GM21423 (cell line): Measurements from ENCODE around the gene LHFPL2.
"Not testable (repeated sequence)": the region's sequence is repeated elsewhere in the genome, so short reads cannot be mapped to it uniquely, and the experiment has no call there.

ENCODE experiments used
- ATAC-seq: cut with Tn5 transposase; IDR thresholded peaks from one replicate; pipeline ENCODE4 v1.9.1; 2021; ENCODE audit warnings: mild to moderate bottlenecking, moderate library complexity; ENCODE audit not compliant: unreplicated experiment

LHFPL2 gene, protein sequence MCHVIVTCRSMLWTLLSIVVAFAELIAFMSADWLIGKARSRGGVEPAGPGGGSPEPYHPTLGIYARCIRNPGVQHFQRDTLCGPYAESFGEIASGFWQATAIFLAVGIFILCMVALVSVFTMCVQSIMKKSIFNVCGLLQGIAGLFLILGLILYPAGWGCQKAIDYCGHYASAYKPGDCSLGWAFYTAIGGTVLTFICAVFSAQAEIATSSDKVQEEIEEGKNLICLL

DNA sequence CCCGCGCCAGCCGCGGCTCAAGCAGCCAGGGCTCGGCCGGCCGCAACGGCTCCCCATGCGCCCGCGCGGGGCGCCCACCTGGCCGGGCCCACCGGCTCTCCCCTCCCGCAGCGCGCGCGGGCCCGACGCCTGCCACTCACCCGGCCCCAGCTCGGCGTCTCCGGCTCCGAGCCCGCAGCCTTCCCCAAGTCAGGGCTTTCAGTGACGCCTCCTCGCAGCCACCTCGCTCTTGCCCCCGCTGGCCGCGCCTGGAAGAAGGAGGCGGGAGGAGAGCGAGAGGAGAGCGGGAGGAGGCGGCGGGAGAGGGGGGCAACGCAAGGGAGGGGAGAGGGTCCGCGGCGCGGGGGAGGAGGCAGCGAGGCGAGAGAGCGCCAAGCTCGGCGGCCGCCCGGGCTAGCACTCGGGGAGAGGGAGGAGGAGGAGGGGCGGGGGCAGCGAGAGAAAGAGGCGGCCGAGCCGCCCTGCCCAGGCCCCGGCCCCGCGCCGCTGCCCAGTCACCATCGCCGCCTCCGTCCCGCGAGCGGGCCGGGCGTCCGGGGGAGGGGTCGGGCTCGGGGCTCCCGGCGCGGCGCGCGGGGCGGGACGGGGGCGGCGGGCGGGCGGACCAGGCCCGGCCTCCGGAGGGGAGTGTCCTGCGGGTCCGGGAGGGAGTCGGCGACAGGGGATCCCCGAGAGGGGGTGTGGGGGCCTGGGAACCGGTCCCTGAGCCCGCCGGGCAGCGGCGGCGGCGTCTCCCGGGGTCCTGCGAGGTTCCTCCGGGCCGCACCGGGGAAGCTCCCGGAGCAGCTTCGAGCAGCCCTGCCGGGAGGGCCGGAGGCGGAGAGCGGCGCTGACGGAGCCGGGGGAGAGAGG, at the start of gene LHFPL2:
LHFPL2 (minus strand) TSS at position 414 of the 852 bp plus-strand sequence. CDS start 138,559 bp downstream, outside the sequence.
- peak; percentile 61 for ATAC-seq

DNA sequence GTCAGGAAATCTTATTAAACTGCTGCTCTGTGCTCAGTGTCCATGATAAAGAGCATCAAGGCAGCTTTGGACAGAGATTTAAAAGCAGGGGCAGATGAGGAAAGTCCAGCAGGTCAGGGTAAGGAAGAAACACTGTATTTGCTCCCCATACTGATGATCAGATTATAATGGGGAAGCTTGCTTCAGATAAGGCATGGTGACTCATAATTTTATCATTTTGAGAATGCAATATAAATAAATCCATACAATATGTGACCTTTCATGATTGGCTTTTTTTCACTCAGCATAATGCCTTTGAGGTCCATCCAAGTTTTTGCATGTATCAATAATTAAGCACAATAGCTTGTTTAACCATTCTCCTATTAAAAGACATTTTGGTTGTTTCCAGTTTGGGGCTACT, 48.1 kb upstream of the LHFPL2 start:
- ATAC-seq, result no peak

DNA sequence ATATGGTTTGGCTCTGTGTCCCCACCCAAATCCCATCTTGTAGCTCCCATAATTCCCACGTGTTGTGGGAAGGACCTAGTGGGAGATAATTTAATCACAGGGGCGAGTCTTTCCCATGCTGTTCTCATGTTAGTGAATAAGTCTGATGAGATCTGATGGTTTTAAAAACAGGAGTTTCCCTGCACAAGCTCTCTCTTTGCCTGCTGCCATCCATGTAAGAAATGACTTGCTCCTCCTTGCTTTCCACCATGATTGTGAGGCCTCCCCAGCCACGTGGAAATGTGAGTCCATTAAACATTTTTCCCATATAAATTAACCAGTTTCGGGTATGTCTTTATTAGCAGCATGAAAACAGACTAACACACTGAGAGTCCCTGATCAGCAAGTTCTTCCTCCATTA, 47.5 kb upstream of the LHFPL2 start:
- not testable (repeated sequence) for ATAC-seq

DNA sequence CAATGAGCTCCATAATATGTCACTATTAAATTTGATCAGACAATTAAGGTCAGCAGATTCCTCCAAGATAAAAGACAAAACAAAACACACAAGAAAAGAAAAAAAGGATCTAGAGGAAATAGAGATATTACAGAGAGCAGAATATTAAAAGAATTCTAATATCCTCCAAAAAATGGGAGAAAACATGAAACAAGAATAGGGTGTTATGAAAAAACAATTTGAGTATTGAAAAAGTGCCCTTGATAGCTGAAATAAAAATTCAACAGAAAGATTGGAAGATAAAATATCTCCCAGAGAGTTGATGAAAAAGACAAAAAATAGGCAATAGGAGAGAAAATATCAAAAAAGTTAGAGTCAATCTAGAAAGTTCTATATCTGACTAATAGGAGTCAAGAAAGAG, 44.8 kb upstream of the LHFPL2 start:
- no peak for ATAC-seq

DNA sequence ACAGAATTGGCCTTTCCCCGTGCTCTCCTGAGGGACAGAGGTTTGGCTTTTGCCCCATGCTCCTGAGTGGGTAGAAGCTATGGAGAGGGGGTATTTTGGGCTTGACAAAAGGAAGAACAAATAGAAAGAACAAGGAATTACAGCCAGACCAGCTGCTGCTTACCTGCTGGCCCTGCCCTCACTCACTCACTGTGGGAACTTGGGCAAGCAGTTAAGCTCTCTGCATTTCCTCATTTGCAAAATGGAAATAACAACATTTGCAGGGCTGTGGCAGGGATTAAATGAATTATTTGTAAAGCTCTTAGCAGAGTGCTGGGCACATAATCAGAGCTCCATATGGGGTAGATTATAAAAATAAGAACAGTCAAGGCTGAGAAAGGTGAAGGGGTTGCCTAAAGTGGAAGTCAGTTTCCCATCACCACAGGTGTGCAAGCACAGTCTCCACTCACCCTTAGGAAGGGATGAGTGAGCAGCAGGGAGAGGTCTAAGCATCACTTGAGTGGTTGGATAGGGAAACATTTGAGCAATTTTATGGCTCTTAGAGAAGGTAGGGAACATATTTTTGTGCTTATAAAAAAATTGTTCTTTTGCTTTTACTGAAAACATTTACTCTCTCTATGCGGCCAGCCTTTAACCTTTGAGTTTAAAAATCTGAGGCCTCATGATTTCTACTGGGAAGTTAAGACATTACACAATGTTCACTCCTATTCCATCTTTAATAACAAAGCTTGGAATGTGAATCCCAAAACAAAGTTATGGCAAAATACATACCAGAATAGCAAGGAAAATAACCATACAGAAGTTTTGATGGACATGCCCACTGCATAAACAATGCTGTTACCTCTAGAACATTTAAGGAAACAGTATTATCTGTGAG, 42.8 kb upstream of the LHFPL2 start:
- no peak for ATAC-seq

DNA sequence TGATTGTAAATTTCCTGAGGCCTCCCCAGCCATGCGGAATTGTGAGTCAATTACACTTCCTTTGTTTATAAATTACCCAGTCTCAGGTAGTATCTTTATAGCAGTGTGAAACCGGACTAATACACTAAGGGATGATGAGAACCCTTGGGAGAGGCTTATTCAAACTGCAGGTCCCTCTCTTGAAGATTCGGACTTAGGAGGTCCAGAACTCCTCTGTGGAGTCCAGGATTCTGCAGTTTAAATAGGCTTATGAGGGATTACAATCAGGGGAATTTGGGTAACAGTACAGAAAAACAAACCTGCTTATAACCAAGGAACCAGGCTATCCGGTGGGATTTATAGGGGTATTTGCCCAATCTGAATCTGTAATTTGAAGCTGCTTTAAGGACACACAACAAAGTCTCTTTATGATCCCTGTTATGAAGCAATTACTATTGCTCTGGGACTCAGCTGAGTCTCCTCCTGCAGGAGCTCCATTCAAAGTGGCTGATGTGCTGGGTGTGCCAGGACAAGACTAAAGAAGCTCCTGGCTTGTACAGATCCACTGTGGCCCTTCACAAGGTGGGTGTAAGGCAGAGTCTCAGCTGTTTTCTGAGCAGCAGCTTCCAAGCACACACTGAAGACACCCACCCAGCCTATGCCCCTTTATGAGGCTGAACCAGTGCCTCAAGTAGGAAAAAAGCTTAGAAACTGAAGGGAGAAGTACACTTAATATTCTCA, 41.8 kb upstream of the LHFPL2 start:
- no peak for ATAC-seq

DNA sequence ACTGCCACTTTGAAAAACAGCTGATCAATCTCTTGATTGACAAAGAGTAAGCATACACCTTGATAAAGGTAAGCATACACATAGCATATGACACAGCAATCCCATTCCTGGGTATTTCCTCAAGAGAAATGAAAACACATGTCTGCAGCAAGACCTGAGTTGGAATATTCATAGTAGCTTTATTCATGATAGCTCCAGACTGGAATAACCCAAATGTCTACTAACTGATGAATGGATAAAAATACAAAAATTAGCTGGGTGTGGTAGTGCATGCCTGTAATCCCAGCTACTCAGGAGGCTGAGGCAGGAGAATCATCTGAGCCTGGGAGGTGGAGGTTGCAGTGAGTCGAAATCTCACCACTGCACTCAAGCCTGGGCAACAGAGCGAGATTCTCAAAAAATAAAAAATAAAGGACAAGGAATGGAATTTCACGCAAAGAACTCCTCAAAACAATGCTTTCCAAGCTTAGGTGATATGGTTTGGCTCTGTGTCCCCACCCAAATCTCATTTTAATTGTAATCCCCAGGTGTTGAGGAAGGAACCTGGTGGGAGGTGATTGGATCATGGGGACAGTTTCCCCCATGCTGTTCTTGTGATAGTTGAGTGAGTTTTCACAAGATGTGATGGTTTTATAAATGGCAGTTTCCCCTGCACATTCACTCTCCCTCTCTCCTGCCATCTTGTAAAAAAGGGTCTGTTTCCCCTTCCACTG, 41.1 kb upstream of the LHFPL2 start:
- no peak for ATAC-seq

DNA sequence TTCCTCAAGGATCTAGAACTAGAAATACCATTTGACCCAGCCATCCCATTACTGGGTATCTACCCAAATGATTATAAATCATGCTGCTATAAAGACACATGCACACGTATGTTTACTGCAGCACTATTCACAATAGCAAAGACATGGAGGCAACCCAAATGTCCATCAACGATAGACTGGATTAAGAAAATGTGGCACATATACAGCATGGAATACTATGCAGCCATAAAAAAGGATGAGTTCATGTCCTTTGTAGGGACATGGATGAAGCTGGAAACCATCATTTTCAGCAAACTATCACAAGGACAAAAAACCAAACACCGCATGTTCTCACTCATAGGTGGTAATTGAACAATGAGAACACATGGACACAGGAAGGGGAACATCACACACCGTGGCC, 38.9 kb upstream of the LHFPL2 start:
- not testable (repeated sequence) for ATAC-seq

DNA sequence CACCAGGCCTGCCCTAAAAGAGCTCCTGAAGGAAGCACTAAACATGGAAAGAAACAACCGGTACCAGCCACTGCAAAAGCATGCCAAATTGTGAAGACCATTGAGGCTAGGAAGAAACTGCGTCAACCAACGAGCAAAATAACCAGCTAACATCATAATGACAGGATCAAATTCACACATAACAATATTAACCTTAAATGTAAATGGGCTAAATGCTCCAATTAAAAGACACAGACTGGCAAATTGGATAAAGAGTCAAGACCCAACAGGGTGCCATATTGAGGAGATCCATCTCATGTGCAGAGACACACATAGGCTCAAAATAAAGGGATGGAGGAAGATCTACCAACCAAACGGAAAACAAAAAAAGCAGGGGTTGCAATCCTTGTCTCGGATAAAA, 35.3 kb upstream of the LHFPL2 start:
- not testable (repeated sequence) for ATAC-seq

DNA sequence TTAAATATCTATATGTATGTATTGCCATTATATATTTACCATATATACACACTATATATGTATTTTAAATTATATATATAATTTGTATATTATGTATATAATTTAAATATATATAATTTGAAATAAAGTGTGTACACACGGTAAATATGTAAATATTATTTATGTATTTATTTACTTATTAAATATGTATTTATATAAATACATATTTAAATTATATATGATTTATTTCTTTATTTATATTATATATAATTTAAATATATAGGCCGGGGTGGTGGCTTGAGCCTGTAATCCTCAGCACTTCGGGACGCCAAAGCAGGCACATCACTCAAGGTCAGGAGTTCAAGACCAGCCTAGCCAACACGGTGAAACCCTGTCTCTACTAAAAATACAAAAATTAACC, 31.3 kb upstream of the LHFPL2 start:
- ATAC-seq, result no peak

DNA sequence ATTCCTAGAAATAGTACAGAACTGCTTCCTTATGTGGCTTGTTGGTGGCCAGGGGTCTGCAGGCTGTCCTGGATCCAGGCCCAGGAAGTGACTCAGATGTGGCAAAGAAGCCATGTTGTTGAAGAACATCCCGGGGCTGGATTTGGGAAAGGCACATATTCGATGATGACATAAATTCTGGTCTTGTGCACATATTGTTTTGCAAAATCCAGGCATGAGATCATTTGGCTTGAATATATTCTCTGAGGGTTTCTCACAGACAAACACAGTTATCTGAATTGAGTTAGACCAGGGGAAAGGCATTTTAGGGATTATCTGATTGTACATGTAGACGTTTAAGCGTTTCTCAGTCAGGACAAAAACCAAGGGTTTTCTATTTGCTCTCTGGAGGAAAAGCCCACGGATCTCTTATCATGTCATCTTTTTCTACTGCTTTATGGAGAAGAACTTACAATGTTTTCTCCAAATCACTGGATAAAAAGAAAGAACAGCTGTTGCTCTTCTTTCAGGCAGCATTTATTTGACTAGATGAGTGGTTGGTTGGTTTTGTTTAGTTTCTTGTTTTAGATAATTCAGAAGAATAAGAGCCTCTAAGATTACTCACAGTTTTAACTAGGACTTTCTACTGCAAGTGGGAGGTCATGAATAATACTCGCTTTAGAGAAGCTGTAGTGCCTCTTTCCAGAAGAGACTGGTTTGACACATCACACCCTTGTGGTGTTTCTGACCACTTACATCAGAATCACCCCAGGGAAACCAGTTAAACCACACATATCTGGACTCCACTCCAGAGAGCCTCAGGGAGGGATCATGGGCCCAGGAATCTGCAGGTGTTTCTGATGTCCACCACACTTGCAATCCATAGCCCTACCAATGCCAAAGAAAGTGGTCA, 29.5 kb upstream of the LHFPL2 start:
- ATAC-seq, result no peak

DNA sequence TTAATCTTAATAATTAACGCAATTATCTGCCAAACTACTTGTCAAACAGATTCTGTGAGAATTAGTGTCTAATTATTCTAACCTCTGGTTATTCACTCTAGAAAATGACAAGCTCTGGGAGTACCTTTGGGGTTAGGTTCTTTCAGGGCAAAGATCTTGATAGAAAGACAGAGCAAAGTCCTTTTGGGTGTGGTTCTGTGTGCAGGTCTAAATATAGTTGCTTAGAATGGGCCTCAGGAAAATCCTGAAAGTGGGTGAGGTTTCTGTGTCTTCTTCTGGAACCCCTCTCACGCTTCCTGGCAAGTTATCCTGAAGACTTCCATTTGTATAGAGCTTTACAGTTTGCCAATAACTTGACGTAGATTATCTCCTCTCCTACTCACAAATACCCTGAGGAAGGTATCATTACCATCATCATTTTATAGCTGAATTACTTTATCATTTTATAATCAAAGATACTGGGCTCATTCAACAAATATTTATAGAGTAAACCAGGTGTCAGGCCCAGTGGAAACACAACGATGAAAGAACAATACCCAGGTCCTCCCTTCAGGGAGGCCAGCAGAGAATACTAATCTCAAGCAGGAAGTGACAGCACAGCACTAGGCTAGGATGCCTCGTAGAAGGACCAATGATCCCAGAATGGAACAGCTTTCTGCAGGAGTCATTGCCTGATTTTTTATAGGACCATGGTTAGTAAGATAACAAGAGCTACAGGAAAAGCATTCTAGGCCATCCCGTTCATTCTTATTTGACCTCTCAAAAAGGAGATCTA, 27.6 kb upstream of the LHFPL2 start:
- ATAC-seq, result no peak

DNA sequence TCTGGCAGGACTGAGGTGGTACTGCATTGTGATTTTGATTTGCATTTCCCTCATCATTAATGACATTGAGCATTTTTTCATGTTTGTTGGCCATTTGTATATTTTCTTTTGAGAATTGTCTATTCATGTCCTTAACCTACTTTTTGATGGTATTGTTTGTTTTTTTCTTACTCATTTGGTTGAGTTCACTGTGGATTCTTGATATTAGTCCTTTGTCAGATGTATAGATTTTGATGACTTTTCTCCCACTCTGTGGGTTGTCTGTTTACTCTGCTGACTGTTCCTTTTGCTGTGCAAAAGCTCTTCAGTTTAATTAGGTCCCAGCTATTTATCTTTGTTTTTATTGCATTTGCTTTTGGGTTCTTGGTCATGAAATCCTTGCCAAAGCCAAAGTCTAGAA, 25.3 kb upstream of the LHFPL2 start:
- ATAC-seq, result not testable (repeated sequence)

DNA sequence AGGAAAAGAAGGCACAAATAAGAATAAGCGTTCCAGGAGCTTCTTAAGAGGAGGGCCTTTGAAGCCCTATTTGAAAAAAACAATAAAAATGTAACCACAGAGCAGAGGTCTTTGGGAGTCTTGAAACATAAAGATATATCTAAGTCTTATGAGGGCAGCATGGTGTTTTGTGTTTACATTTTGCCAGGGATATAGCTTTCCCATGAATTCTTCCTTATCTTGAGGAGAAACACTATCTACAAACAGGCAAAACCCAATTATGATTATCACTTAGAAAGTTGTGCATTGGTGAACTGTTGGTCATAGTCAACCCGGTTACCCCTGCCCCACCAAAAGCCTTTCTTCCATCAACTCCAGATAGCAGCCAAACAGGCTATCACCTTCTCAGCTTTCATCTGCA, 23.6 kb upstream of the LHFPL2 start:
- no peak for ATAC-seq

DNA sequence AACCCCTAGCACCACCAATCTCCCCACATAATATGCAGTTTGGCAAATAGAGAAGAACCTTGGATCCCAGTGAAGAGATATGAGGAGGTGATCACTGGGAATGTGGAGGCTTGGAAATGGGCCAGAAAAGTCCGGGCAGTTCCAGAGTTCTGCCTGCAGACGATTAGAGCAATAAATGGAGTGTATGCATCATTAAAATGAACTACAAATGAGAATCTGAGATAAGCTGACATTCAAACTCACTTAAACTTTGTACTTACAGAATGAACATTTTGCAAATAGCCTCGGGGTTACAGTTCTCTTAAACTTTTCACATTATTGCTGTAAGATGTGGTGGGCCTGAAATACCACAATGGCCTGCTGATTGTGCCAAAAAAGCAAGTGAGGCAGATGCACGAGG, 23.0 kb upstream of the LHFPL2 start:
- no peak for ATAC-seq

DNA sequence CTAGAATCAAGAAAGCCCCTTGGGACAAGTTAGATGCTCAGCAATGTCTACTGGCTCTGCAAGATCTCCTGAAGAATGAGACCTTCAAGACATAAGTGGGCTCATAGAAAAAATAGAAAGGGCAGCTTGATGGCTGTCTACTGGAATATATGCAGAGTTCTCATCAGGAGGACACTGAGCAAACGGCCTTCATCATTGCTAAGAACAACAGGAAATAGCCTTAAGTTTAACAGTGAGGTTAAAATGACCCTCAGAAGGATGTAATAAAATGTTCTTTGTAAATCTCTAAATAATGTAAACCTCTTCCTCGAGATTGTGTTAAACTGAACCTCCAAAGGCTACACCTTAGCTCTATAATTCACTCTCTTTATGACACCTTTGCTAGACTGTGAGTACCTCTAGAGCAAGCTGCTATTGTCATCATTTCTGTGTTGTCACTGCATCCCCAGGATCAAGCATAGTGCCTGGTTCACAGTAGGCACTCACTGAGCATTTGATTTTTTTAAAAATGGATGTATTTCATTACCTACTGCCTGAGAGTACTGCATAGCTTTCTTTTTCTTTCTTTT, 22.2 kb upstream of the LHFPL2 start:
- ATAC-seq, result no peak

DNA sequence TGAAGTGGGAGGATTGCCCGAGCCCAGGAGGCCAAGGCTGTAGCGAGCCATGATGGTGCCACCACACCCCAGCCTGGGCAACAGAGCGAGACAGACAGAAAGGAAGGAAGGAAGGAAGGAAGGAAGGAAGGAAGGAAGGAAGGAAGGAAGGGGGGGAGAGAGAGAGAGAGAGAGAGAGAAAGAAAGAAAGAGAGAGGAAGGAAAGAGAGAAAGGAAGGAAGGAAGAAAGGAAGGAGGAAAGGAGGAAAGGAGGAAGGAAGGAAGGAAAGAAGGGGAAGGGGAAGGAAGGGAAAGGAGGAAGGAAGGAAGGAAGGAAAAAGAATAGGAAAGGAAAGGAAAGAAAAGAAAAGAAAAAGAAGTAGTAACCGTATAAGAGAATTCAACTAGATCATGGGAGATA, 20.8 kb upstream of the LHFPL2 start:
- no peak for ATAC-seq

DNA sequence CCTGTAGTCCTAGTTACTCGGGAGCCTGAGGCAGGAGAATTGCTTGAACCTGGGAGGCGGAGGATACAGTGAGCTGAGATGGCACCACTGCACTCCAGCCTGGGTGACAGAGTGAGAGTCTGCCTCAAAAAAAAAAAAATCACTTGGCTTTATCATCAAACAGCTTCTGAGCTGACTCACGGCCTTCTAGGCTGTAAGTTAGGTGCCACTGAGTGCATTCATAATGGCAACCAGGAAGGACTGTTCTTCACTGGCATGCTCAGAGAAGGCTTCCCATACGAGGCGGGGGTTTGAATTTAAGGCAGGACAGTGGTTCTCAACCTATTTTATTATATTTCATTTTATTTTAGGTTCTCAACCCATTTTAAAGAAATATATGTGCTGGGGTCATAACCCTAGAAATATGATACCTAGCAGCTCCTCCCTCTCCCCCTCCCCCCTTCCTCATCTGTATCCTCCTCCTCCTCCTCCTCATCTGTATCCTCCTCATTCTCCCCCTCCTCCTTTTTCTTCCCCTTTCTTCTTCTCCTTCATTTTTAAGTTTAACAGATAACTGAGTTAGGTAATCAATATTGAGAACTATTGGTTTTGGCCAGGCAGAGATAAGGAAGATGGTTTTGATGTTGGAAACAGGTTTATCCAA, 19.0 kb upstream of the LHFPL2 start:
- ATAC-seq, result no peak
